K562 (cell line): ENCODE data around the gene PGF. TPM values are rescaled to one million over a fixed set of nuclear protein-coding genes. Genes with fewer than 3 reads are reported as not detected.
A peak's percentile ranks its signal among the peaks of the same experiment; 100 is the strongest.

ENCODE experiments used
- ATAC-seq: fragments of 200-7000 bp; cut with Tn5 transposase; 3 replicates; pipeline ENCODE4 v1.9.1; 2020; ENCODE audit warnings: moderate library complexity
- BruUV-seq: library from RNA; stranded (reverse); fragments of 400-500 nt; replicated peaks from 2 replicates; lab custom pipeline; 2021; lab: Mats Ljungman, UMichigan
- CTCF ChIA-PET: fragments of 300-600 bp; formaldehyde crosslinking; extraction: SDS; loops from one replicate; lab custom pipeline; 2021; ENCODE audit warnings: low intra/inter-chr PET ratio; lab: Yijun Ruan, JAX
- POLR2A ChIA-PET: fragments of 300-600, 350-650 bp; sonication (Branson Sonifier 250); formaldehyde crosslinking; extraction: SDS; loops from one replicate; lab custom pipeline; 2021; ENCODE audit warnings: antibody characterized with exemption, inconsistent platforms; lab: Yijun Ruan, JAX
- DNase-seq, 4 experiments: peaks; one replicate each; pipeline versions ENCODE4 v3.0.0 to v3.0.0-alpha.2; 2011 to 2018; ENCODE audit warnings: low spot score in 3 of 4, mixed read lengths in 3 of 4; ENCODE audit errors: extremely low read depth in 1 of 4
- FAIRE-seq: peaks from 2 replicates; lab custom pipeline; 2011; peaks lifted over from hg19 to GRCh38; lab: Jason Lieb, UNC
- H2AFZ ChIP-seq: 2 replicates; pipeline ENCODE4 v1.6.0; 2011; ENCODE audit warnings: low read depth, low read length, control low read depth, inconsistent platforms
- H3K27ac ChIP-seq: fragments of 200-600 bp; 3 replicates; pipeline ENCODE4 v1.8.0; 2011; ENCODE audit warnings: low read depth, mild to moderate bottlenecking, control low read depth, inconsistent platforms, low read length, moderate library complexity, mixed read lengths; ENCODE audit errors: extremely low read depth
- H3K27me3 ChIP-seq, 2 experiments: fragments of 300-600 bp in 1 of 2; 2 replicates in 1 of 2; 3 replicates in 1 of 2; pipeline versions ENCODE4 v1.6.0 to v1.8.0; 2011; ENCODE audit warnings: inconsistent platforms in 2 of 2, low read length in 2 of 2, mild to moderate bottlenecking in 1 of 2, mixed read lengths in 1 of 2, moderate library complexity in 1 of 2; ENCODE audit not compliant: control insufficient read depth in 2 of 2, insufficient read depth in 2 of 2
- H3K36me3 ChIP-seq: fragments of 300-600 bp; 3 replicates; pipeline ENCODE4 v1.8.0; 2011; ENCODE audit warnings: mild to moderate bottlenecking, low read length, inconsistent platforms; ENCODE audit not compliant: control insufficient read depth, insufficient read depth
- H3K4me1 ChIP-seq, 2 experiments: fragments of 200-600 bp in 1 of 2; replicated peaks in 1 of 2; 2 replicates in 1 of 2; 3 replicates in 1 of 2; pipeline versions ENCODE4 v1.5.1 to v1.8.0; 2011; ENCODE audit warnings: inconsistent platforms in 2 of 2, low read length in 2 of 2, mild to moderate bottlenecking in 1 of 2, mixed read lengths in 1 of 2, moderate library complexity in 1 of 2; ENCODE audit not compliant: control insufficient read depth in 2 of 2, insufficient read depth in 2 of 2
- H3K4me2 ChIP-seq: 2 replicates; pipeline ENCODE4 v1.6.1; 2011; ENCODE audit warnings: low read length, control low read depth, inconsistent platforms, mixed read lengths; ENCODE audit not compliant: insufficient read depth
- H3K4me3 ChIP-seq: fragments of 200-600 bp; sonication (generic), shearing (Covaris generic); 2 replicates; pipeline ENCODE4 v1.5.1; 2016; ENCODE audit warnings: control low read depth, inconsistent platforms
- H3K79me2 ChIP-seq: fragments of 200-600 bp; 3 replicates; pipeline ENCODE4 v1.8.0; 2011; ENCODE audit warnings: low read length, inconsistent platforms; ENCODE audit not compliant: control insufficient read depth, insufficient read depth
- H3K9ac ChIP-seq, 2 experiments: 2 replicates each; pipeline versions ENCODE4 v1.6.0 to v1.6.1; 2011; ENCODE audit warnings: low read depth in 2 of 2, low read length in 2 of 2, control low read depth in 1 of 2, inconsistent platforms in 1 of 2, mild to moderate bottlenecking in 1 of 2, mixed read lengths in 1 of 2; ENCODE audit not compliant: insufficient read depth in 1 of 2
- H3K9me1 ChIP-seq: one replicate; pipeline ENCODE4 v1.6.0; 2011; ENCODE audit warnings: inconsistent platforms, mild to moderate bottlenecking, low read length, moderate library complexity; ENCODE audit not compliant: control insufficient read depth, insufficient read depth
- H3K9me3 ChIP-seq: replicated peaks from 2 replicates; pipeline ENCODE4 v1.5.1; 2011; ENCODE audit warnings: low read depth, low read length, inconsistent platforms; ENCODE audit not compliant: control insufficient read depth, insufficient read depth
- H4K20me1 ChIP-seq: replicated peaks from 2 replicates; pipeline ENCODE4 v1.6.1; 2011; ENCODE audit warnings: low read length, inconsistent platforms, mixed read lengths; ENCODE audit not compliant: control insufficient read depth, insufficient read depth
- BMI1 ChIP-seq: fragments of 150-350 bp; IDR thresholded peaks from 2 replicates; pipeline ENCODE4 v1.6.1; 2014; ENCODE audit warnings: low read length
- ELF4 ChIP-seq: fragments of 450-650 bp; formaldehyde crosslinking; IDR thresholded peaks from 2 replicates; pipeline ENCODE4 v1.4.0; 2022; ENCODE audit warnings: missing genetic modification characterization
- EP300 ChIP-seq: IDR thresholded peaks from 2 replicates; pipeline ENCODE4 v1.6.1; 2012; ENCODE audit warnings: low read length, improper control_type of control experiment
- FOSL1 ChIP-seq: fragments of 200-800 bp; sonication (Bioruptor generic); conservative IDR thresholded peaks from 2 replicates; pipeline ENCODE4 v1.6.1; 2016; ENCODE audit warnings: missing genetic modification characterization, missing compliant biosample characterization
- FOXK2 ChIP-seq, 2 experiments: fragments of 450-650 bp; IDR thresholded peaks in 1 of 2; conservative IDR thresholded peaks in 1 of 2; 2 replicates each; pipeline ENCODE4 v1.6.1; 2016; ENCODE audit warnings: low read depth in 2 of 2, mild to moderate bottlenecking in 1 of 2
- HDGF ChIP-seq: fragments of 450-650 bp; IDR thresholded peaks from 2 replicates; pipeline ENCODE4 v1.6.1; 2016
- KAT2B ChIP-seq: IDR thresholded peaks from one replicate; pipeline ENCODE4 v1.6.1; 2012; ENCODE audit warnings: low read depth, mild to moderate bottlenecking, control low read depth, inconsistent platforms, low read length, moderate library complexity
- KAT7 ChIP-seq: sonication (generic); formaldehyde crosslinking; IDR thresholded peaks from 2 replicates; pipeline ENCODE4 v1.8.0; 2022; ENCODE audit warnings: missing genetic modification reagents, mild to moderate bottlenecking, borderline replicate concordance
- KDM4B ChIP-seq, 2 experiments: fragments of 450-650 bp in 1 of 2; sonication (generic) in 1 of 2; IDR thresholded peaks; 2 replicates each; pipeline ENCODE4 v1.6.1; 2016 to 2017; ENCODE audit warnings: borderline replicate concordance in 2 of 2, antibody characterized with exemption in 1 of 2, low read depth in 1 of 2, mild to moderate bottlenecking in 1 of 2
- POLR3G ChIP-seq: IDR thresholded peaks from 2 replicates; pipeline ENCODE4 v1.6.1; 2011; ENCODE audit not compliant: insufficient read length, insufficient replicate concordance; ENCODE audit errors: extremely low read depth
- SIRT6 ChIP-seq: IDR thresholded peaks from one replicate; pipeline ENCODE4 v1.6.1; 2012; ENCODE audit warnings: low read depth, mild to moderate bottlenecking, control low read depth, inconsistent platforms, low read length, moderate library complexity
- SOX6 ChIP-seq: fragments of 450-650 bp; IDR thresholded peaks from 2 replicates; pipeline ENCODE4 v1.6.1; 2014; ENCODE audit warnings: mild to moderate bottlenecking
- TAF15 ChIP-seq: fragments of 200-400 bp; formaldehyde crosslinking; IDR thresholded peaks from 2 replicates; pipeline ENCODE4 v1.6.1; 2017; ENCODE audit warnings: mild to moderate bottlenecking, low read depth, low read length, moderate library complexity
- TRIM28 ChIP-seq: fragments of 450-650 bp; IDR thresholded peaks from 2 replicates; pipeline ENCODE4 v1.6.1; 2017
- U2AF1 ChIP-seq: fragments of 200-400 bp; formaldehyde crosslinking; optimal IDR thresholded peaks from 2 replicates; pipeline ENCODE3; 2017; ENCODE audit warnings: mild to moderate bottlenecking, low read depth, low read length, moderate library complexity
- ZNF507 ChIP-seq: conservative IDR thresholded peaks from 2 replicates; pipeline ENCODE4 v1.6.1; 2017; ENCODE audit warnings: missing genetic modification characterization, missing compliant biosample characterization
- WGBS: fragments of 100-300 bp; shearing (Covaris generic); methylation state at CpG from one replicate; pipeline ENCODE4 v1.1.6; 2016; ENCODE audit warnings: low coverage, mixed read lengths; ENCODE audit not compliant: insufficient coverage; ENCODE audit errors: missing lambda C conversion rate; 5-methylcytosine and 5-hydroxymethylcytosine counted together
- in situ Hi-C: fragments of 300-500 bp; cut with MboI; formaldehyde crosslinking; loops from 4 replicates; pipeline ENCODE4 v1.15.0; 2018; ENCODE audit warnings: inconsistent platforms, mixed read lengths
- intact Hi-C: fragments of 100-400 bp; cut with micrococcal nuclease; formaldehyde crosslinking; loops from 2 replicates; pipeline ENCODE4 v1.14.2; 2022
- polyA plus RNA-seq, 8 experiments: library from polyadenylated mRNA; depleted of rRNA in 4 of 8; stranded (reverse) in 5 of 8; unstranded in 3 of 8; fragments of >200 nt; fragmentation: Nextera tagmentation in 2 of 8; fragmentation: Illumina TruSeq in 1 of 8; extraction: Ambion mirVana in 2 of 8; extraction: Trizol in 1 of 8; gene quantifications; 2 replicates each; pipeline versions ENCODE4 v1.2.1 to v1.2.3, GENCODE V29; 2011 to 2014; ENCODE audit warnings: inconsistent platforms in 1 of 8, missing spikeins in 1 of 8
- total RNA-seq, 7 experiments: library from RNA; depleted of rRNA in 6 of 7; stranded (reverse); fragments of >200 nt in 6 of 7; fragmentation: Illumina TruSeq in 2 of 7; extraction: Trizol in 2 of 7; gene quantifications; 2 replicates each; pipeline versions ENCODE4 v1.2.1 to v1.2.3, GENCODE V29; 2011 to 2021; ENCODE audit warnings: low replicate concordance in 1 of 7
- TF ChIP-seq, protein P1 (sequence below), 2 experiments: IDR thresholded peaks; 2 replicates each; pipeline ENCODE4 v1.6.1; 2011; ENCODE audit warnings: borderline replicate concordance in 1 of 2, control low read depth in 1 of 2, low read depth in 1 of 2, low read length in 1 of 2, mild to moderate bottlenecking in 1 of 2, mixed read lengths in 1 of 2, moderate library complexity in 1 of 2; ENCODE audit not compliant: insufficient read depth in 1 of 2, insufficient read length in 1 of 2, poor library complexity in 1 of 2, severe bottlenecking in 1 of 2; ENCODE audit errors: extremely low read depth in 1 of 2
- TF ChIP-seq, protein P2 (sequence below): fragments of 450-650 bp; IDR thresholded peaks from 2 replicates; pipeline ENCODE4 v1.7.1; 2018; ENCODE audit warnings: mild to moderate bottlenecking, low read depth; ENCODE audit not compliant: partially characterized antibody

The PGF gene
- total and polyA plus RNA-seq, 9 of the 15 experiments (the other 6 are each of a cell fraction or from before 2014, with no cell fraction given), result 0.04 to 0.44 (median 0.18) TPM

DNA sequence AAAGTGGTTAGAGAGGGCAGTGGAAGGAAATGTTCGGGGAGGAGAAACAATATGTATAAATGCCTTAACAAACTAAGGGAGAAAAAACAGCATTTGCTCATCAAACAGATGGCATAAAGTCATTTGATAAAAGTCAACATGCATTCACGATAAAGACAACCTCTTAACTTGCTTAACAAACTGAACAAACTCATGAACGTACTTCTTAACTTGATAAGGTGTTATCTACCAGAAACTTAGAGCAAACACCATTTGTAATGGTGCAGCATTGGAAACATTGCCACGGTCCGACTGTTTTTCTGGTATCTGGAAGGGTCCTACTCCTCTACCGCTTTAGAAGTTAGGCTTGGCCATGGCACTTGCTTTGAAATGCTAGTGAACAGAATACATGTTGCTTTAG lies 28.2 kb downstream of the PGF start (continued):
- TF ChIP-seq EP300, result peak; percentile 73
- peak; percentile 33; the same call in 1 of the 2 replicates for TF ChIP-seq FOSL1 (tag)
- peak; percentile 78 for TF ChIP-seq SOX6

DNA sequence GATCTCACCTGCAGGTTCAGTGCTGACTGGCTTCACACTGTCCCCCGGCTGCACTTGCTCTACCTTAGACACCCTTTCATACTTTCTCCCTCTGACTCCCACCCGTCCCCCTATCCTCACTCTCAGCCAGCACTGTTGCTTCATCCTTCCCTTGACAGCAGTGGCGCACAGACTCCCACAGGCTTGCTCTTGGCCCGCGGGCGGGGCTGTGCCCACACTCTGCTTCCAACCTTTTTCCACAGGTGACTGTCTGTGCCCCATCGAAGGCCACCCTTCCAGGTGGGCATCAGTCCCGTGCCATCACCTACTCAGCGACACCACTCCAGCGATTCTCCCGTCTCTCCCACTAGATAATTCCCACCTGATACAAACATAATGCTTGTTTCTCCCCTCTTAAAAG lies 31.3 kb downstream of the PGF start:
- POLR2A ChIA-PET, result interaction anchor here (1.3 to 1.5 kb wide), 2 partner anchors 8 to 16 kb away, joined by 3 to 11 read pairs; no protein-coding TSS in a partner anchor
- TF ChIP-seq KAT2B (no peak), ELF4 (no peak), TAF15 (no peak), U2AF1 (no peak), TRIM28 (no peak), POLR3G (no peak), FOXK2 (conservative IDR thresholded peaks at IDR 0.05 in 1 of 2, IDR thresholded peaks at IDR 0.05 in 1 of 2; ENCODE audit: low read depth in 2 of 2) (no peak), ZNF507 (tag) (no peak), SIRT6 (no peak), BMI1 (no peak), HDGF (no peak), KDM4B (IDR thresholded peaks at IDR 0.05; ENCODE audit: borderline replicate concordance in 2 of 2, low read depth in 1 of 2) (no peak), KAT7 (CRISPR knock-in tag) (no peak)
- TF ChIP-seq, protein P1, sequence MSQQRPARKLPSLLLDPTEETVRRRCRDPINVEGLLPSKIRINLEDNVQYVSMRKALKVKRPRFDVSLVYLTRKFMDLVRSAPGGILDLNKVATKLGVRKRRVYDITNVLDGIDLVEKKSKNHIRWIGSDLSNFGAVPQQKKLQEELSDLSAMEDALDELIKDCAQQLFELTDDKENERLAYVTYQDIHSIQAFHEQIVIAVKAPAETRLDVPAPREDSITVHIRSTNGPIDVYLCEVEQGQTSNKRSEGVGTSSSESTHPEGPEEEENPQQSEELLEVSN (IDR thresholded peaks at IDR 0.05; ENCODE audit: borderline replicate concordance in 1 of 2, extremely low read depth in 1 of 2, insufficient read depth in 1 of 2, insufficient read length in 1 of 2, low read depth in 1 of 2, low read length in 1 of 2, poor library complexity in 1 of 2, severe bottlenecking in 1 of 2), result no peak
- TF ChIP-seq, protein P2, sequence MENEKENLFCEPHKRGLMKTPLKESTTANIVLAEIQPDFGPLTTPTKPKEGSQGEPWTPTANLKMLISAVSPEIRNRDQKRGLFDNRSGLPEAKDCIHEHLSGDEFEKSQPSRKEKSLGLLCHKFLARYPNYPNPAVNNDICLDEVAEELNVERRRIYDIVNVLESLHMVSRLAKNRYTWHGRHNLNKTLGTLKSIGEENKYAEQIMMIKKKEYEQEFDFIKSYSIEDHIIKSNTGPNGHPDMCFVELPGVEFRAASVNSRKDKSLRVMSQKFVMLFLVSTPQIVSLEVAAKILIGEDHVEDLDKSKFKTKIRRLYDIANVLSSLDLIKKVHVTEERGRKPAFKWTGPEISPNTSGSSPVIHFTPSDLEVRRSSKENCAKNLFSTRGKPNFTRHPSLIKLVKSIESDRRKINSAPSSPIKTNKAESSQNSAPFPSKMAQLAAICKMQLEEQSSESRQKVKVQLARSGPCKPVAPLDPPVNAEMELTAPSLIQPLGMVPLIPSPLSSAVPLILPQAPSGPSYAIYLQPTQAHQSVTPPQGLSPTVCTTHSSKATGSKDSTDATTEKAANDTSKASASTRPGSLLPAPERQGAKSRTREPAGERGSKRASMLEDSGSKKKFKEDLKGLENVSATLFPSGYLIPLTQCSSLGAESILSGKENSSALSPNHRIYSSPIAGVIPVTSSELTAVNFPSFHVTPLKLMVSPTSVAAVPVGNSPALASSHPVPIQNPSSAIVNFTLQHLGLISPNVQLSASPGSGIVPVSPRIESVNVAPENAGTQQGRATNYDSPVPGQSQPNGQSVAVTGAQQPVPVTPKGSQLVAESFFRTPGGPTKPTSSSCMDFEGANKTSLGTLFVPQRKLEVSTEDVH, result no peak

More for the DNA sequence above, 31.3 kb downstream of the PGF start:
- Histone ChIP-seq H3K79me2 (no peaks in the 10 kb centered on the region; the same call in 2 of the 3 replicates), H3K4me1 (peaks cover 13 to 35% of the 10 kb centered on the region in 2 experiments; a peak in 4 of 5 replicates), H3K27ac (no peak overlapping the region), H2AFZ (no peak overlapping the region), H4K20me1 (no peaks in the 10 kb centered on the region), H3K9ac (peak overlapping the region in 1 of 2 experiments; percentile 56; a peak in 1 of 4 replicates), H3K9me1 (no peaks in the 10 kb centered on the region), H3K36me3 (no peaks in the 10 kb centered on the region), H3K4me3 (no peak overlapping the region), H3K9me3 (no peaks in the 10 kb centered on the region), H3K4me2 (no peak overlapping the region), H3K27me3 (no peaks in the 10 kb centered on the region)
- WGBS, result 78% methylated on average over 6 of the region's 11 CpGs
- in situ Hi-C loops (no loop called here), intact Hi-C loops (no loop called here)
- no TSS peak for BruUV-seq
- CTCF ChIA-PET, result no interaction called here
- DNase-seq (no peak), ATAC-seq (no peak), FAIRE-seq (no peak)
